ENCODE results near the gene RPL13A.
"Not testable (repeated sequence)": the region's sequence is repeated elsewhere in the genome, so short reads cannot be mapped to it uniquely, and the experiment has no call there.

RPL13A gene

DNA sequence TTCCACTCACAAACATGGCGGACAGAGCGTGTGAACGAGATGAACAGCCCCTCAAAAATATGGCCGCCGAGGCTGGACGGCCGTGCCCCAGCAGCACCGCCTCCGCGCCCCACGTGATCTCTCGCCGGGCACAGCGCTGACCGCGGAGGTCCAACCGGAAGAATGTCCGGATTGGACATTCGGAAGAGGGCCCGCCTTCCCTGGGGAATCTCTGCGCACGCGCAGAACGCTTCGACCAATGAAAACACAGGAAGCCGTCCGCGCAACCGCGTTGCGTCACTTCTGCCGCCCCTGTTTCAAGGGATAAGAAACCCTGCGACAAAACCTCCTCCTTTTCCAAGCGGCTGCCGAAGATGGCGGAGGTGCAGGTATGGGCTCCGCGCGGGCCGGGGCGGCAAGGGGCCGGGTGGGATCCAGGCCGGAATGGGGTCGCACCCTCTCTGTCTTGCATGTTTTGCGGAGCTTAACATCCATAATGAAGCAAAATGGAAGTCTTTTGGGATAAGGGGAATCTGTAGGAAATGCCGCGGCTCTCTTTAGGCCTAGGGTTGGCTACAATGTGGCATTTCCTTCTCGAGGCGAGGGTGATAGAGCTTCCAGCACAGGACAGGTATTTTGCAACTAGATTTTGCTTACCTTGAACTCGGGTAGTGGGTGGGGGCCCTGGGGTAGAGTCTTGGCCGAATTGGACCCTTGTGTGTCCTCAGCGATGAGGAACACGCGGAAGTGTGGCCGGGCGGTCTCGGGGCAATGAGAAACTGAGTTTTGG, at the start of gene RPL13A:
Gene RPL13A, plus strand, starts transcription at position 332 of the 769 bp plus-strand sequence. Its CDS starts 22 bp downstream, at position 354.
- peak; percentile 99 to 100 (median 100) for DNase-seq (ENCODE audit: low read depth in 2 of 3, low spot score in 1 of 3)

DNA sequence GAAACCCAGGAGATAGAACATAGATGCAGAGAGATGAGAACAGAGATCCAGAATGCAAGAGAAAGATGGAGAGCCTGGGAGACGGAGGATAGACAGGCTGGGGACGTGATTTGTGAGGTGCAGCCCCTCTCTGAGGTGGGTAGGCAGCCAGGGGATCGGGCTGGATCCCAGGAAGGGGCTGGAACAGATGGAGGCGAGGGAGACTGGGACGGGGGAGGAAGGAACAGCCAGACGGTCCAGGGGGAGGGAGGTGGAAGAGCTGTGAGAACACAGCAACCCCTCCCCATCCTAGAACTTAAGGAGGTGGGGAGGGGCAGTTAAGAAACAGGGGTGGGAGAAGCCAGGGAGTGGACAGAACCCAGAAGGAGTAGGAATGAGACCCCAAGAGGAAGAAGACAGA, 49.1 kb upstream of the RPL13A start:
- DNase-seq (ENCODE audit: low read depth in 2 of 3, low spot score in 1 of 3): no peak

DNA sequence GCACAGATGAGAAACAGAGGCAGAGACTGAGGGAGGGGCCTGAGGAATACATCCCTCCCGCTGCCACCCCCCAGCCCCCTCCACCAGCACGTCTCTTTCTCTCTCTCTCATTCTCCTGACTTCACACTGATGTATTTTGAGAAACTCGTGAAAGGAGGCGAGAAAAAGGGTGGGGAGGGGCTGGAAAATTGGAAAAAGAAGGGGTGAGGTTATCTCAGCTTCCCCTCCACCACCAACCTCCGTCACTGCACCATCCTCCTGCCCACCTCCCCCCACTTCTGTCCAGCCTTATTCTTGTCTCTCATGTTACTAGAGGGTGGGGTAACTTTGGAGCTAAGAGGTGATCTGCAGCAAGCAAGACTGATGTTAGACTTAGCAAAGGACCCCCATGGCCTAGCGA, 47.6 kb upstream of the RPL13A start:
- no peak for DNase-seq (ENCODE audit: low read depth in 2 of 3, low spot score in 1 of 3)

DNA sequence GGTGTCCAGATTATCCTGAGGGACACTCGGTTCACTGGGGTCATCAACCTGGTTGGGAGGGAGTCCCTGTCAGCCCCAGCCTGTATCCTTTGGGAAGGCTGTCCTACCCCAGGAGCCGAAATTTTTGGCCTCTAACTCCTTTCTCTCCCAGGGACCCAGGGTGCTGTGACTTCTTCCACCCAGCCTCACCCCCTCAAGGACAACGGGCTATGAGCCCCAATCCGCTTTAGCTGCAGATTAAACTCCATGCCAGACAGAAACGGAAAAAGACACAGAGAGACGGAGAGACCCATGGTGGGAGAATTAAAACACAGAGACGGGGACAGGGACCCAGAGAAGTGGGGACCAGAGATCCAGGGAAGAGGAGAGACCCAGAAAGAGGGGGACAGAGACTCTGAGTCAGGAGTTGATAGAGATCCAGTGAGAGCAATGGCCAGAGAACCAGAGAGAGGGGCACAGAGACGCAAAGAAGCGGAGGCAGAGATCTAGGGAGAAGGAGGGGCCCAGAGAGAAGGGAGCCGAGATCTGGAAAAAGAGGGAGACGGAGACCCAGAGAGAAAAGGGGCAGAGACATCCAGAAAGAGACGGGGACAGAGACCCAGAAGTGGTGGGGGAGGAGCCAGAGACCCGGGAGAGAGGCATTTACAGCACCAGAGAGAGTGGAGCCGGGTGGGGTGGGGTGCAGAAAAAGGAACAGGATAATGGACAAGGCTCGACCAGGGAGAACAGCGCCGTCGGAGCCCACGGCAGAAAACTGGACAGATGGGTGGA, 46.8 kb upstream of the RPL13A start:
- DNase-seq (ENCODE audit: low read depth in 2 of 3, low spot score in 1 of 3): no peak

DNA sequence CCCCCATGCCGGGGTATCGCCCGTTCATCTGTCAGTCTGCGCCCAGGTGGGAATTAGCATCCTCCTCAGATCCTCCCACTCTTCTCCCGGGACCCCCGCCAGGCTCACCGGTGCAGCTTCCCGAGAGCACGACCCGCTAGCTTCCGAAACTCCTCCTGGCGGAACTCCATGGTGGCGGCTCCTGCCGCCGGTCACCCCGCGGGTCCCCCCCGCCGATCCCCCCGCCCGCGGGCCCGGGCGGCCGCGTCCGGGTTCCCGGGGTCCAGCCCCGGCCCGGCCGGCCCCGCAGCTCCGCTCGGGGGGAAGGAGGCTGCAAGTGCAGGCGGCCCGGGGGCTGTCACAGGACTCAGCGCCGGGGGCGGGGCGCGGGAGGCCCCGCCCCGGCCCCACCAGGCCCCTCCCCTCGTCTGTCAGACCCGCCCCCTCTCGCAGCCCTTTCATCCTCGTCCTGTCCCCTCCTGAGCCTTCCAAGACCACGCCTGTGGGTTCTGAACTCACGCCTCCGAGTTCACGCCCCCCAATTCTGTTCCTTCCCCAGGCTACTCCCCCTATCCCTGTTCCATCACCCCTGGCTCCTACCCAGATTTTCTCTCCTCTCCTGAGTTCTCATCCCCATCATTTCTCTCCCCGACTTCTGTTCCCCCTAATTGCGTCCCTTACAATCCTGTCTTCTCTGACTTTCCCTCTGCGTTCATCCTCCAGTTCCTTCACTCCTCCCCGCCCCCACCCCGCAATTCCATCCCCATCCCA, 46.0 kb upstream of the RPL13A start, which contains the start of gene SLC17A7:
Gene SLC17A7, minus strand, starts transcription at position 318 of the 750 bp plus-strand sequence. Its CDS starts 148 bp downstream, at position 170.
- peak in 1 of 3 donors; percentile 46 for DNase-seq (ENCODE audit: low read depth in 2 of 3, low spot score in 1 of 3)

DNA sequence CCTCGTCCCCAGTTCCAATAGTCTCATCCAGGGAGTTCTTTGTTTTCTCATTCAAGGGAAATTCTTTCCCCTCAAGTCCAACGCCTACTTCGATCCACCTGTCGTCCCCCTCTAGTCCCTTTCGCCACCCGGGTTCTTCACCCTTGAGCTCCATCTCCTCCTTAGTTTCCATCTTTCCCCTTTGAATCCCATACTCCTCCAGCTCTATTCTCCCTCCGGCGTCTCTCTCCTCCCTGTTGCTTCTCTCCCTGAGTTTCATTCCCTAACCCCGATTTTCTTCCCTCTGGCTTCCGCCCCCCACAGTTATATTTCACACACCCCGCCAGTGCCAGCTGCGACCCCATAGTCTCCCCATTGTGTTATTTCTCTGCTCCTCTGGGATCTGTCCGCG, 45.5 kb upstream of the RPL13A start:
- no peak for DNase-seq (ENCODE audit: low read depth in 2 of 3, low spot score in 1 of 3)

DNA sequence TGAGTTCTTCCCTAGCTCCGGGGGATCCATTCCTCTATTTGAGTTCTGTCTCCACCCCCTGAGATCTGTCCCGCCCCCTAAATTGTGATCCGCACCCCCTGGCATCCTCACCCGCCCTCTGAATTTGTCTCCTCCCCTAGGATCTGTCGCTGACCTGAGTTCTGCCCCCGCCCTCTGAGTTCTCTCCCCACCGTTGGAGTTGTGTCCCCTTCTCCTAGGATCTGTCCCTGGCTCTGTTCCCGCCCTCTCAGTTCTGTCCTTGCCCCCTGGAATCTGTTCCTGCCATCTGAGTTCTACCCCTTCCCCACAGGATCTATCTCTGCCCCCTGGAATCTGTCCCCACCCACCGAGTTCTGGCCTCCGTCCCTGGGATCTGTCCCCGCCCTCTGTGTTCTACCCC, 45.1 kb upstream of the RPL13A start:
- DNase-seq (ENCODE audit: low read depth in 2 of 3, low spot score in 1 of 3): no peak

DNA sequence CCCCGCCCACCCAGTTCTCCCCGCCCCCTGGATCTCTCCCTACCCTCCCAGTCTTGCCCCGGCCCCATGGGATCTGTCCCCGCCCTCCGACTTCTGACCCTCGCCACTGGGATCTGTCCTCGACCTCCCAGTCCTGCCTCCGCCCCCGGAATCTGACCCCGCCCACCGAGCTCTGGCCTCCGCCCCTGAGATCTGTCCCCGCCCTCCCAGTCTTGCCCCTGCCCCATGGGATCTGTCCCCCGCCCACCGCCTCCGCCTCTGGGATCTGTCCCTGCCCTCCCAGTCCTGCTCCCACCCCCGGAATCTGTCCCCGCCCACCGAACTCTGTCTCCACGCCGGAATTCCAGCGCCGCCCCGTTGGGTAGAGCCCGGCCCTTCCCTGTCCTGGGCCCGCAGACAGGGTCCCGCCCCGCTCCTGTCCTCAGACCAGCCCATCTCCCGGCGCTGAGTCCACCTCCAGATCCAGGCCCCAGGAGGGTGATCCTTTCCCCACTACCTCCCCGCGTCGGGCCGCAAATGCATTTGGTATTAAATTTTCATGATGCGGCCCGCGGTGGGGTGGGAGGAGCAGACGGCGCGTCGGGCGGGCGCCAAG, 44.5 kb upstream of the RPL13A start:
- DNase-seq (ENCODE audit: low read depth in 2 of 3, low spot score in 1 of 3): peak; percentile 50 to 69 (median 59)

DNA sequence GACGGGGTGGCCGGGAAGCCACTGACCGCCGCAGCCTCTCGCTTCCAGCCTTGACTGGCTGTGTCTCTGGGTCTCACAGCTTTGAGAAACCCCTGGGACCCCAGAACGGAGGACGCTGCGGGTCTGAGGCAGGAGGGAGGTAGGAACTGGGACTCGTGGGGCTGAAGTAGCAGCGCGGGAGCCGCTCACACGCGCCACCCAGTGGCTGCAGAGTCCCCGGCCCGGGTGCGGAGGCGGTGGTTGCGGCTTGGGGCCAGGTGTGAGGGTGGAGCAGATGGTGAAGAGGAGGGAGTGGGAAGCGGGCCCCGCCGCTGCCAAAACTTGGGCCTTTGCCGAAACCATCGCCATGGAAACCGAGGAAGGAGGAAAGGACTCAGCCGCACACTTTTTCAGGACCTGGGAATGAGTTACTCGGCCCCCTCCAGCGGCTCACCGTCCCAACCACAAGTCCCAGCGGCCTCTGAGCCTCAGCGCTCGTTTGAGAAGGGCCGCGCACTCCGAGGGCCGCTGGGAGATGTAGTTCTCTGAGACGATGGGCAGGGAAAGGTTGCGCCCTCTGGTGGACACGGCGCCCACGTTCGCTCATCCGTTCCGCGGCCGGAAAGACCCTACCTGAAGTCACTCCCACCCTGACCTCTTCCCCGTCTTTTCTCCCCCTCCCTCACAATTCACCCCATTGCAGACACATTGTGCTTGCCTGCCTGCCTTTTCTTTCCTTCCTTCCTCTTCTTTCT, 43.9 kb upstream of the RPL13A start:
- peak; percentile 85 to 90 (median 90) for DNase-seq (ENCODE audit: low read depth in 2 of 3, low spot score in 1 of 3)

DNA sequence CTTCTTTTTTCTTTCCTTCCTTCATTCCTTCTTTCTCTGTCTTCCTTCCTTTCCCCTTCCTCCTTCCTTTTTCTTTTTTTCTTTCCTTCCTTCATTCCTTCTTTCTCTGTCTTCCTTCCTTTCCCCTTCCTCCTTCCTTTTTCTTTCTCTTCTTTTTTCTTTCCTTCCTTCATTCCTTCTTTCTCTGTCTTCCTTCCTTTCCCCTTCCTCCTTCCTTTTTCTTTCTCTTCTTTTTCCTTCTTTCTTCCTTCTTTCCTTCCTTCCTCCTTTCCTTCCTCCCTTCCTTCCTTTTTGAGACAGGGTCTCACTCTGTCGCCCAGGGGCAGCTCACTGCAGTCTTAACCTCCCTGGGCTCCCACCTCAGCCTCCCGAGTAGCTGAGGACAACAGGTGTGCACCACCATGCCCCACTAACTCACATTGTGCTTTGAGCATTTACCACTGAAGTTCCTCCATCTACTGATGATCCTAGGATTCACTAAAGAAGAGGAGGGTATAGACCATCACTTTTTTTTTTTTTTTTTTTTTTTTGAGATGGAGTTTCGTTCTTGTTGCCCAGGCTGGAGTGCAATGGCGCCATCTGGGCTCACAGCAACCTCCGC, 43.2 kb upstream of the RPL13A start:
- DNase-seq (ENCODE audit: low read depth in 2 of 3, low spot score in 1 of 3): not testable (repeated sequence)

DNA sequence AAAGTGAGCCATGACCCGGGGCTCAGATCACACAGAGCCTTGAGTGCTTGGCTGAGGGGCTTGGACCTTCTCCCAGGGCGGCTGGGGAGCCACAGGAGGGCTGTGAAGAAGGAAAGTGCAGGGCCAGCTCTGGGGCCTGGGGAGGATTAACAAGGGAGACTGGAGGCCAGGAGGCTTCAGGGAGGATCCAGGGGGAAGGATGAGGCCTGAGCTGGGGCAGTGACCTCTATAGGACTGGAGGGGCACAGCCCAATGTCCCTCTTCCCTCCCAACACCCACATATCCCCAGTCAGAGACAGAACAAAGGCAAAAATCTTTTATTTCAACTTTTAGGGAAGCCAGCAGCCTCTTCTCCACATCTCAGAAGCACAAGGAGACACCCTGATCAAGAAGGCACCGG, 41.4 kb upstream of the RPL13A start:
- DNase-seq (ENCODE audit: low read depth in 2 of 3, low spot score in 1 of 3): no peak

DNA sequence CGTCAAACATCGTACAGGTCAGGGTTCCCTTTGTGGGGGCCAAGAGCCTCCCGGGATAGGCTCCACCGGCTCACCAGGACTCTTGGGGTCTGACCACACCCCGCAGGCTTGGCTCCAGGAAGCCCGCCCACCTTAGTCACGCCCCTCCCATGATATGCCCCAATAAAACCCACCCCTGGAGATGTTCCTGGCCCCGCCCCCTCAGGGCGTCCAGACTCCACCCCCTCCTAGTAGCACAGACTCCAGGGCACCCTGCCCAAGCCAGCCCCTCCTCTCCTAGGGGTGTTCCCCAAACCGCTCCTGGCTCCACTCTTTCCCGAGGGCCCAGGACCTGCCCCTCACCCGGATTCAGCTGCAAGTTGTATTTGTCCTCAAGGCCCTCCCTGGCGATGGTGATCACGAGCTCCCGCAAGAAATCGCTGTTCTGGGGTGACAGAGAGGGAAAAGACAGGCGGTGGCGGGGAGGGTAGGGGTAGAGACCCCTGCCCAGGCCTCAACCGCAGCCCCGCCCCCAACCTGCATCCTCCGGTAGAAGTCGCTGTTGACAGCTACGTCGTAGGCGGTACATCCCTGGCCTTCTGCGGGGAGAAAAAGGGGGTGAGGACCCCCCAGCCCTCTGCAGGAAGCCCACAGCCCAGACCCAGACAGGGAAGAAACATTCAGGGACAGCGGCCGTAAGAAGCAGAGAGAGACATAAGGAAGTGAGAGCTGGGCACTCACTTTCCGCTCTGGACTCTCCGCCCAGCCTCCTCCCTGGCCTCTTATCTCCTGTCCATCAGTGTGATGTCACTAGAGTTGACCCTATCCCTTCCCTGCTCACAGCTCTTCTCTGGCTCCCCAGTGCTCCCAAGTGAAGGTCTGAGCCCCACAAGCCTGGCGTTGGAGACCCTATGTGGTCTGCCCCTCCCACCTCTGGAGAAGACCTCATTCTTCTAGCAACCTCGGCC, 39.6 kb upstream of the RPL13A start:
- DNase-seq (ENCODE audit: low read depth in 2 of 3, low spot score in 1 of 3): no peak

DNA sequence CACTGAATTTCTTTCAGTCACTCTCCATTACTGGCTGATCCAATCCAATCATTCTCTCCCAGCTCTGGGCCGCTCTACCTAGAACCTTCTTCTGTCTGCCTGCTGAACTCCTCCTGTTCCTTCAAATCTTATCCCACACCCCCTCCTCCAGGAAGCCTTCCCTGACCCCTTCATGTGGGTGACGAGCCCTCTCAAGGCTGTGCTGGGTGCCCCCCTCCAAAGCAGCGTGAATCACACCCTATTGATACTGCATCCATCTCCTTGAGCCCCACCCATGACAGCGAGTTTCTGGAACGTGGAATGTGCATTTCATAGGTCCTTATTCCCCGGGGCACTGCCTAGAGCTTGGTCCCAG, 39.0 kb upstream of the RPL13A start:
- DNase-seq (ENCODE audit: low read depth in 2 of 3, low spot score in 1 of 3): no peak

DNA sequence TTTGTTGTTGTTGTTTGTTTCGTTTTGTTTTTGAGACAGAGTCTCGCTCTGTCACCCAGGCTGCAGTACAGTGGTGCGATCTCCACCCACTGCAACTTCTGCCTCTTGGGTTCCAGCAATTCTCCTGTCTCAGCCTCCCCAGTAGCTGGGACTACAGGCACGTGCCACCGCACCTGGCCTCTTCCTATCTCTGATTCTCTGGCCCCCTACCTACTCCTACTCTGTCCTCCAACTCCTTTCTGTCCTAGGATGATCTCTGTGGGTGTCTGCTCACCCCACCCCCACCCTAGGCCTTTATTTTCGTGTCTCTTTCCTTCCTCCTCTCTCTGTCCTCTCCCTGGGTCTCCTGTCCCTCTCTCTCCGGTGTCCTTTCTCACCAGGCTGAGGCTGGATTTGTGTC, 37.0 kb upstream of the RPL13A start:
- DNase-seq (ENCODE audit: low read depth in 2 of 3, low spot score in 1 of 3): no peak

DNA sequence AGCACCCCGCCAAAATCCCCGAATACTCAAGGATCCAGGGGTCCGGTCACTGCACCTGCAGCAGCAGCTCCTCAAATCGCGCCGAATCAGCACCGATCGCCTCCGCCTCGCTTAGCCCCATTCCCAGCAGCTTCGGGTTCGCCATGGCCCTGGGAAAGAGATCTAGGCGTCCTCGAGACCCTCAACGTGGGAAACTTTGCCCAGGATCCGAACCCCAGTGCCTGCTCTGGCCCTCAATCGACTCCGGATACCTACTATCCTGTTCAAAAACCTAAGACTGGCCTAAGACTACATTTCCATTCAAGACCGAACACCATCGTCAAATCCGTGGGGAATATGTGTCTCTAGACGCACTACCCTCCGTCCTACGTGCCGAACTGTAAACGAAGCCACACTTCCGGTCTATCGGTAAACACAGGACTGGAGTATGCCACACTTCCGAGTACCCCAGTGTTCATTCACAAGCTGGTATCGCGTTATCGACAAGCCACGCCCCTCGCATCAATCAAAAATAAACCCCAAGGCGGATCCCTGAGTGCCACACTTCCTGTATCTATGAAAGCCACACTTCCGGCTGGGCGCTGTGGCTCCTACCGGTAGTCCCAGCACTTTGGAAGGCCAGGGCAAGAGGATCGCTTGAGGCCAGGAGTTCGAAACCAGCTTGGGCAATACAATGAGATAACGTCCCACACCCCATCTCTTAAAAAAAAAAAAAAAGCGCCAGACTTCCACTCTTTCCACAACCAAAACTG, 35.8 kb upstream of the RPL13A start, which contains the start of gene PIH1D1:
Gene PIH1D1, minus strand, starts transcription at position 385 of the 752 bp plus-strand sequence. Its CDS starts 240 bp downstream, at position 145.
- DNase-seq (ENCODE audit: low read depth in 2 of 3, low spot score in 1 of 3): peak; percentile 91 to 97 (median 94)

DNA sequence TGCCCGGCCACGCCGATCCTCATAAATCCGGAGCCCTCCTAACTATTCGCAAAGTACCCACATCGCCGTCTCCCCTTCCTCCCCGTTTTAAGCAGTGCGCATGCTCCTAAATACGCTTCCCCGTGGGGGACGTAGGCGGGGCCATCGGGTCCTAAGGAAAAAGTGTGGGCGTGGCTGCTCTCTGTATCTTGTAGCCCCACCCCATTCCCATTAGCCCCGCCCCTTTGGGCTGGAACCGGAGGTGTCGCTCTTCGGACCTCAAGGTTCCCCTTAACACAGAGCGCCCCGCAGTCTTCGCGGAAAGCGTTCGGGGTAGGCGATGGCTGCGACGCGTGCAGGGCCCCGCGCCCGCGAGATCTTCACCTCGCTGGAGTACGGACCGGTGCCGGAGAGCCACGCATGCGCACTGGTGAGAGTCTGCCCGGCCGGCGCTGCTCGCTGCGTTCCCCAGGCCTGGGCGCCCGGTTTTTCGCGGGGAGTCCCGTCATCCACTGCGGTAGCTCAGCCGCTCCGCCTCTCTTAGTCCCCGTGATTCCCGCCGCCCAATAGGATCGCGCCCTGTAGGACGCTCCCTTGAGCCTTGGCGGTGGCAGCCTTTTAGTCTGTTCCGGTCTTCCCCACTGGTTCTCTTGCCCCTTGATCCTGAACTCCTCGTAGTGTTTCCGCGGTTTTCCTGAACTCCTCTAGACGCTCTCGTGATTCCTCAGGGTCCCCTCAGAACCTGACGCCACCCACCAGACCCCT, 34.2 kb upstream of the RPL13A start, which contains the start of gene ALDH16A1:
Gene ALDH16A1, plus strand, starts transcription at position 213 of the 744 bp plus-strand sequence. Its CDS starts 107 bp downstream, at position 320.
- peak; percentile 95 to 97 (median 97) for DNase-seq (ENCODE audit: low read depth in 2 of 3, low spot score in 1 of 3)

DNA sequence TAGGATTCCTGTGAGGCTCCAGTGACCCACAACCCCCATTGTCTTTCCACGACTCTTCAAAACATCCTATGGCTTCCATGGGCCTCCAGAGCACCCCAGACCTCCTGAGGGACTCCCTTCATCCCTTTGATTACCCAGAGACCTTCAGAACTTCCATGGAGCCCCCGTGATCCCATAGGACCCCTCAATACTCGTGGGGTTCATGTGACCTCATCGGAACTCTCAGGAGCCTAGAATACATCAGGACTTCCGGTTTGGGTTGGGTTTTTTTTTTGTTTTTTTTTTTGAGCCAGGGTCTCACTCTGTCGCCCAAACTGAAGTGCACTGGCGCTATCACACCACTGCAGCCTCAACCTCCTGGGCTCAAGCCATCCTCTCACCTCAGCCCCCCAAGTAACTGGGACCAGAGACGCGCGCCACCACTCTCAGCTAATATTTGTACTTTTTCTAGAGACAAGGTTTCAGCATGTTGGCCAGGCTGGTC, 33.6 kb upstream of the RPL13A start:
- no peak for DNase-seq (ENCODE audit: low read depth in 2 of 3, low spot score in 1 of 3)

Data from stimulated activated CD4-positive, alpha-beta T cell treated with anti-CD3 and anti-CD28 coated beads, Interleukin-12 subunit alpha, Interleukin-12 subunit beta, amount 100 ng/mL, for 48 hours (primary cell).